HG03442 (cell line): ENCODE data around the gene ANKRD12.

Experiments
- ATAC-seq: cut with Tn5 transposase; IDR thresholded peaks from one replicate; pipeline ENCODE4 v1.9.1; 2021; ENCODE audit warnings: mild to moderate bottlenecking, moderate library complexity; ENCODE audit not compliant: unreplicated experiment

Gene ANKRD12

DNA sequence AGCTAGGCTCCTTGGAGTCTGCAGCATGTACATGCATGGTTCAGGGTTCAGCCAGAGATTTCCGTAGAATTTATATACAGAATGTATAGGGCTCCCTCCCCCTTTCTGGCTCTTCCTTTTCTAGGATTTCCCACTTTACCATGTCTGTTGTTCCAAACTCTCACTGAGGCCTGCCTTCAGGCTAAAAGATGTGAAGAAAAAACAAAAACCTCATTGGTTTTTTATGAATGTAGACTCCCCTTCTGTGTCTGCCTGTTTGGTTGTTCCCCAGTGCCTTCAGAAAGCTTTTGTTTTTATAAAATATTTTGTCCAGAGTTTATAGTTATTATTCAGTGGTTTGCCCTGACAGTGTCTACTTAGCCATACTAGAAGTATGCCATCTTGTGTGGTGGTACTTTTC lies 30.5 kb upstream of the ANKRD12 start:
- no peak for ATAC-seq

DNA sequence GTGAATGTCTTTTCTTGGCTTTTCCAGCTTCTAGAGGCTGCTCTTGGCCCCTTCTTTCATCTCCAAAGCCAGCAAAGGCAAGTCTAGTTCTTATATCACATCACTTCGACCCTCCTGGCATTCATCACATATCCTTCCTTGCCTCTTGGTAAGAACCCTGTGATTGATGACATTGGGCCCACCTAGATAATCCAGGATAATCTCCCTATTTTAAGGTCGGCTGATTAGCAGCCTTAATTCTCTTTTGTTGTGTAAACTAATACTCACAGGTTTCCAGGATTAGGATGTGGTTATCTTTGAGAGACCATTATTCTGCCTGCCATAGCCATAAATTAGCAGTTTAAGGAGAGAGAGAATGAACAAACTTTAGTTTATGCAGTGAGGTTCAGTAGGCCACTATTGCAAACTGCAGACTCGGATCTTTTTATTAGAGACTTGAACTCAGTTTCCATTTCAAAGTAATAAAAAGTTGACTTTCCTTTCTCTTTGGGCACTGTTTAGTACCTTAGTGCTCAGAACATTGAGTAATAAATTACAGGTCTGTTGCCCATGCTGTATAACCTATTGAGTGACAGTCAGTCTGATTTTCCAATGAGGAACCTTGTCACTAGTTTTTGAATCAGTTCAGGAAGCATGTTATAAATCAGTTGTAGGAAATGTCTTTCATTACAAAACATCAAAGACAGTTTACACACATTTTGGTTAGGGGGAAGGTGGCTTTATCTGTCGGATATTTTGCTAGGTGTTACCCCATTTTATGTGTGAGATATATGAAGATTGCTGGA lies 29.6 kb upstream of the ANKRD12 start:
- ATAC-seq, result no peak

DNA sequence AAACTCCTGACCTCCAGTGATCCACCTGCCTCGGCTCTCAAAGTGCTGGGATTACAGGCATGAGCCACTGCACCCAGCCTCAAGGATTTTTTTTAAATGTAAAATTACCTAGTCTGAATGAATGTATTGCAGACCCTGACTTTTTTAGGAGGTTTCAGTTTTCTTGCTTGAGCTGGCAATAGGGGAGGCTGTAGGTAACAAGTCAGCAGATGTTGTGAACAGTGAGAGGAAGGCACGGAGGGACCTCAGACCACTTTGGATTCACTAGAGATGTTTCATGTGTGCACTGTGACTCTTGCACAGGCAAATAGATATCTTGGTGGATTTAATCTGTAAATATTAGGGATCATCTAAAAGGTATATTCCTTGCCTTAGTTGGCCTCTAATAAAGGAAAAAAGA lies 27.7 kb upstream of the ANKRD12 start:
- no peak for ATAC-seq

DNA sequence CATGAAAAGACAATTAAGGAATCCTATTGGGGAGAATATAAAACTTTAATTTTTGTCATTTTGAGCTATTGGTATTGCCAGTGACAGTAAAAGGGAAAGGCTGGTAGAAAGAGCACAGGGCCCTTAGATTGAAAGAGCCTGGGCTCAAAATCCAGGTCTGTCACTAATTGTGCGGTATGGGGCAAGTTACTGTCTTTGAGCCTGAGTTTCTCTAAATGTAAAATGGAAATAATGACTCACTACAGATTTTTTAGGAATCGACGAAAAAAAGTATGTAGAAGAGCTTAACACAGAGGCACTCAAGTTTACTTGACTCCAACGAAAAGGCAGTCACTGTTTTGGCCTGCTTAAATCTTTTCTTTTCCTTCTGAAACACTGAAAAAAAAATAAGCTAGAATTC lies 27.1 kb upstream of the ANKRD12 start:
- no peak for ATAC-seq

DNA sequence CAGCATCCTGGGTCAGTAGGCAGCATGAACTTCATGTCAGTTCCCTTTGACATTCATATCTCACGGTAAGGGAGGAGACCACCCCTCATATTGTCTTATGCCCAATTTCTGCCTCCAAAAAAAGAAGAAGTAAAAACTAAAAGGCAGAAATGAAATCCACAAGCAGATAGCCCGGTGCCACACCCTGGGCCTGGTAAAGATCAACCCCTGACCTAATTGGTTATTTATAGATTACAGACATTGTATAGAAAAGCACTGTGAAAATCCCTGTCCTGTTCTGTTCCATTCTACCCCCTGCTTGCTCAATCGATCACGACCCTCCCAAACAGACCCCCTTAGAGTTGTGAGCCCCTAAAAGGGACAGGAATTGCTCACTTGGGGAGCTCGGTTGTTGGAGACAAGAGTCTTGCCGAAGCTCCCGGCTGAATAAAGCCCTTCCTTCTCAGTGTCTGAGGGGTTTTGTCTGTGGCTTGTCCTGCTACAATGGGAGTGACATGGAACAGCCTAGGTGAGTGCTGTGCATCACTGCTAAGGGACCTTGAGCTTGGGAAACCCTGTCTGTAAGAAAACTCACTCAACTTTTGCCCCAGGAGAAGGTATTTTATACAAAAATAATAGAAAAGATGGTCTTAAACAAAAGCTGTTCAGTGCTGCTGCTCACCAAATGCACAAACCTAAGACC lies 23.0 kb upstream of the ANKRD12 start:
- no peak for ATAC-seq

DNA sequence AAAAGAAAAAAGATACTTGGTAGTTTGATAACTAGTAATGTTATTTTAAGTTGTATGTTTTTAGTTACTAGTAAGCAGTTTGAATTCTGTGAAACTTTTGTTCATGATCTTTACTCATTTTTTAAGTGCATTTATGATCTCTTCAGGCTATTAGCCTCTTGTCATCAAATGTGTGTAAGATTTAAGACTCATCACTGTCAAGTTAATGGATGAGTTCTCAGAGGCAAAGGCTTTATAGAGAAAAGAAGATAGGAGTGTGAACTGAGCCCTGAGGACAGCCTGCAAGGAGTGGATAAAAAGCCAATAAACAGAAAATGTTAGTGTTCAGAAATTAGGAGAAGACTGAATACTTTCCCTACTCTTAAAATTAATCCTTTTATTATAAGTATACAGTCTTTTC lies 20.6 kb upstream of the ANKRD12 start:
- no peak for ATAC-seq

DNA sequence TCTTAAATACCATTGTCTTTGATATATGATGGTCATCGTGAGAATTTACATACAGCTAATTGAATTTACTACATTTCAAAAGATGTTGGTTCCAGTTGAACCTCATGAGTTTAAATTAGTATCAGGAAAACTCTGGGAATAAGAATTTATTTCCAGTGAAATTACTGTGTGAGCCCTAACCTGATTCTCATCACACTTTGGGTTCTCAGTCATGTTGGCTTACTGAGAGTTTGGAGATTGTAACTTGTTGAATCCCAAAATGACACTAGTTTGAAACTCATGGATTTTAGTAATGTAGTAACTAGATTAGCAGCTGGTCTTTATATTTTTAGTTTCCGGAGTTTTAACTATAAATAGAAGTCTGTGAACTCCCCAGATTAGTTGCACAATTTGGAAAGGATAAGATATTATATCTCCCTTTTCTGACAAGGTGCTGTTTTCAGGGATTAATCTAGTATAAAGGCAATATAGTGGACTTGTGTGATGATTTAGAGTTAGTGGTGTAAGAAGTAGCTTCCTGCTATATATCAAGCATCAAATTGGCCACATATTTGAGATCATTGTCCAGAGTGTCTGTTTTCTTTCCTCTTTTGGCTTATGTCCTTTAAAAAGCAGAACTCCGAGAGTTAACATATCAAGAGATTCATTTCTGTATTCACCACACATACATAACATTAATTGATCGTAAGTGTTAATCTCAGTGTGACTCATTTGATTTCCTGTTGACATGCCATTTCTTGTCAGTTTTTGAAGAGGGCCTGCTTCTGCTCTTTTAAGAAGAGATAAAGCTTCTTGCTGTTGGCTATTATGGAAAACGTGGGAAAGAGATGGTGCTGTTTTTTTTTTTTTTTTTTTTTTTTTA lies 18.4 kb upstream of the ANKRD12 start:
- no peak for ATAC-seq

DNA sequence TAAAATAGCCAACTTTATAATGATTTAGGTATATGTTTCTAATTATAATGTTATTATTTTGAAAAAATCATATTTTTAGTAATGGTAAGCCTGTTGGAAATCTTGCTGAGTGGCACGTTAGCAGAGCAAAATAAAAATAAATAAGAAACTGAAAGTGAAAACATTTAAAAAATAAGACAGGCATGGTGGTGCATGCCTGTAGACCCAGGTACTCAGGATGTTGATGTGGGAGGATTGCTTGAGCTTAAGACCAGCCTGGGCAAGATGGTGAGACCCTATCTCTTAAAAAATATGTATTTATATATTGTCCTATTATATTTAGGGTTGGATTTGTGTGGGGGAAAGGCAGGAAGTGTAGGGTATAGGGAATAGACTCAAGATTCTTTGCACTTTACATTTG lies 15.8 kb upstream of the ANKRD12 start:
- no peak for ATAC-seq

DNA sequence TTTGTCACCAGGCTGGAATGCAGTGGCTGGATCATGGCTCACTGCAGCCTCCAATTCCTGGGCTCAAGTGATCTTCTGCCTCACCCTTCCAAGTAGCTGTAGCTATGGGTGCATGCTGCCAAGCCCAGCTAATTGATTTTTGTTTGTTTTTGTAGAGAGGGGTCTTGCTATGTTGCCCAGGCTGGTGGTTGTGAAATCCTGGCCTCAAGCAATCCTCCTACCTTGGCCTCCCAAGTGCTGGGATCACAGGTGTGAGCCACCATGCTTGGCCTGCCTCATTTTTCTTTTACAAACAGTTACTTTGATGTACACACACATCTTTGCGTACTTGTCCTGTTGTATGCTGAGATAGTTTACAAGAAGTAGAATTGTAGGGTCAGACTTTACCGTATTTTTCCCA lies 13.1 kb upstream of the ANKRD12 start:
- no peak for ATAC-seq

DNA sequence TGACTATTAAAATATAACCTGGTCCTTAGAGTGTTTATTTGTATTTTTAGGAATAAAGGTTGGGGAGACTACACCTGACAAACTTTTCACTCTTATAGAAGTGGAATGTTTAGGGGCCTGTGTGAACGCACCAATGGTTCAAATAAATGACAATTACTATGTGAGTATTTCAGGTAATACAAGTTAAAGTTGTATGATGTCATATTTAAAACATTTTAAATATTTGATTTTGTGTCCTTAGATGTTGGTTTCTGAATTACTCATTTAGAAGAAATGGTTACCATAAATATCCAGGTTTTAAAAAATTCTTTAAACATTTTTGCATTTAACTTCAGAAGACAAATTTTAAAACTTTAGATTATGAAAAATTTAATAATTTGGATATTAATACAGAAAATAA lies 11.8 kb upstream of the ANKRD12 start:
- no peak for ATAC-seq

DNA sequence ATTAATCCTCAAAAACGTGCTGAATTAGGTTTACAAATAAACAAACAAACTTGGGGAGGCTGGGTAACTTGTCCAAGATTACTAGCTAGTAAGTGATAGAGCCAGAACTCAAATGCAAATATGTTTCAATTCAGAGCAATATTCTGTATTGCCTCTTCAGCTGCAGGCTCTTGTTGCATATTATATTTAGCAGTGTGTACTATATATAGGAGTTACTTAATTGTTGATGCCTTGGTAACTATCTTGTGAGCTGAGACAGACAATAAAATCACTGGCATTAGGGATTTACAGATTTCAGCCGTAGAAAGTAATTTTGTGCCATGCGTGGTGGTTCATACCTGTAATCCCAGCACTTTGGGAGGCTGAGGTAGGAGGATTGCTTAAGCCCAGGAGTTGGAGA lies 10.2 kb upstream of the ANKRD12 start:
- ATAC-seq, result no peak

DNA sequence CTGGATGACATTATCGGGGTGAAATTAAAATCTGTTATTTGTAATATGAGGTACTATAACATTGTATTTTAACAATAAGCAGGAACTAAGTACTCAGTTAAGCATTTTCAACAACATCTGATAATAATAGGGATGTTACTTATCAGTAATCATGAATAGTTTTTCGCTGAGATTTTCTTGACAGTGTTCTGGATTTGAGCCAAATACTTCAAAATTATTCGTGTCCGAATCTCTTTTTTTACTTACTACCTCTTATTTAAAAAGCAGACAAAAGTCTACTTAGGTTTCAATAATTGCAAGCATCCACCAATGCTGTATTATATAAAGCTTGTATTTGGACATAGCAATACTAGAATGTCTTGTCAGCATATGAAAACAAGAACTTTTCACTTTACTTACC lies 6.4 kb upstream of the ANKRD12 start:
- ATAC-seq, result no peak

DNA sequence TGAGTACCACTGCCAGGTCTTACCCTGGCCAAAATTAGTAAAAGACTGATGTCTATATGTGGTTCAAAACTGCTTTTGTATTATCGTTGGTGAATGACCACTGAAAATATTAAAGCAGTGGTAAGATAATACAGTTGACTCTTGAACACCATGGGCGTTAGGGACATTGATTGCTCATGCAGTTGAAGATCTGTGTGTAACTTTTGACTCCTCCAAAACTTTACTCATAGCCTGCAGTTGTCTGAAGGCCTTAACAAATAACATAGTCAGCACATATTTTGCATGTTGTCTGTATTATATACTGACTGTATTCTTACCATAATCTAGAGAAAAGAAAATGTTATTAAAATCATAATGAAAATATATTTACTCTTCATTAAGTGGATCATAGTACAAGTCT lies 5.8 kb upstream of the ANKRD12 start:
- no peak for ATAC-seq

DNA sequence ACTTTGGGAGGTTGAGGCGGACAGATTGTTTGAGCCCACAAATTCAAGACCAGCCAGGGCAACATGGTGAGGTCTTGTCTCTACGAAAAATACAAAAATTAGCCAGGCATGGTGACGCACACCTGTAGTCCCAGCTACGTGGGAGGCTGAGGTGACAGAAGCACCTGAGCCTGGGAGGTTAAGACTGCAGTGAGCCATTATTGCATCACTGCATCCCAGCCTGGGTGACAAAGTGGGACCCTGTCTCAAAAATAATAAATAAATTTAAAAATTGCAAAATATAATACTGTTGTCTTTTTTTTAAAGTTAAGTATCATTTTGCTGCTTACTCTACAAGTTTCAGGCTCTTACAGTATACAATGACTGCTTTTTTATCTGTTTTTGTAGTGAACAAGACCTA lies 4.0 kb upstream of the ANKRD12 start:
- no peak for ATAC-seq

DNA sequence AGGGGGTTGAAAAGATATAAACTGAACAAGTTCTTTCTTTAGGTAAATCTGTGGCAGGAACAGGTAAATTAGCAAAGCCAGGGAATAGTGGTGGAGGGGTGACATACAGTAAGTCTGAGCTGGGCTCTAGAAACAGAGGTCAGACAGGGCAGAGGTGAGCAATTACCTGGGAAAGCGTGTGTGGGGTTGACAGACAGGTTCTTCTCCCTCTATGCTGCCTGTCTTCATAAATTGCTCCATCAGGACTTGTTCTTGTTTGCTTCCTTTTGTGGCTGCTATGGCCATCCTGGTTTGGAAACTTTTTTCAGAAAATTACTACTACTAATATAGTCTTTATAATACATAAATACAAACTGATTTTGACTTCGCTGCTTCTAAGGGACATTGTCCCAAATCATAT lies 3.4 kb upstream of the ANKRD12 start:
- no peak for ATAC-seq

DNA sequence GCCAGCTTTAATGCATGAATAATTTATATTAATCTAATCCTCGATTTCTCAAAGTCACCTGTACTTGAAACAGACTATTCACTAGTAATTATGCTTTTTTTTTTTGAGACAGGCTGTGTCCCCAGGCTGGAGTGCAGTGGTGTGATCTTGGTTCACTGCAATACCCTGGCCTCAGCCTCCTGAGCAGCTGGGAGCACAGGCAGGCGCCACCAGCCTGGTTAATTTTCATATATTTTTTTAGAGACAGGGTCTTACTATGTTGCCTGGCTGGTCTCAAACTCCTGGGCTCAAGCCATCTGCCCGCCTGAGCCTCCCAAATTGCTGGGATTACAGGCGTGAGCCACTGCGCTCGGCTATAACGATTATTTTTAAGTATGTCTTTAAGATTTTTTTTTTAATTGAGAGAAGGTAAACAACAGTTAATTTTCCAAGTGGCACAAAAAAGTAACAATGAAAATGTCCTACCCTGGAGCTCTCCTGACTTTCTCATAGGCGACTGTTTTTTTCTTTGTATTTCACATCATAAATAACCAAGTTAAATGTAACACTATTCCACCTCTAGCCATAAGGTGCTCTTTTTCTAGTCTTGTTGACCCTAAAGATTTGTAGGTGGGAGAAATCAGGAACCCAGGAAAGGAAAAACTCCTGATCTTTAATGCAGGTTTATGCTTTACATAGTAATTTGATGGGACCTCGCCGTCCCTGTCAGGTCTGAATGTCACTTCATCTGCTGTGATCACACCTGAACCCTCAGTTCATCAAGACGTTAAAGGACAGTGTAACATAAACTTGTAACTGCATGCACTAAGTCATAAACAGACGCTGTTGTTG lies 1.3 kb upstream of the ANKRD12 start:
- ATAC-seq, result no peak

DNA sequence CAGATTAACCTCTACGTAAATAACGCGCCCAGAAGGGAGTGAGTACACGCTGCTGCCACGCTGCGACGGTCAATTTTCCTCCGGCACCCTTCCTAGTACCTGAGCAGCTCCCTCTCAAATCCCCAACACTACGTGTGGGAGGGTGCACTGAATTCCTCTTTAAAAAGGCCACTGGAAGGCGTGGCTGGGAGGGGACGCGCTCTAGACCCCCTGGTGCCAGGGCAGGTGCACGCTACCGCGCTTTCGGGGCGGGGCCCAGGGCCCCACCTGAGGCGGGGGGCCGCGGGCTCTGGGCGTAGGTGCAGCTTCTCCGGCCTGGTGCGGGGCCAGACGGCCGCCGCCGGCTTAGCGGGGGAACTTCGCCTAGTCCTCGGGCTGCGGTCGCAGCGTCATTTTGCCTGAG lies 668 bp upstream of the ANKRD12 start:
- peak; percentile 15 for ATAC-seq

DNA sequence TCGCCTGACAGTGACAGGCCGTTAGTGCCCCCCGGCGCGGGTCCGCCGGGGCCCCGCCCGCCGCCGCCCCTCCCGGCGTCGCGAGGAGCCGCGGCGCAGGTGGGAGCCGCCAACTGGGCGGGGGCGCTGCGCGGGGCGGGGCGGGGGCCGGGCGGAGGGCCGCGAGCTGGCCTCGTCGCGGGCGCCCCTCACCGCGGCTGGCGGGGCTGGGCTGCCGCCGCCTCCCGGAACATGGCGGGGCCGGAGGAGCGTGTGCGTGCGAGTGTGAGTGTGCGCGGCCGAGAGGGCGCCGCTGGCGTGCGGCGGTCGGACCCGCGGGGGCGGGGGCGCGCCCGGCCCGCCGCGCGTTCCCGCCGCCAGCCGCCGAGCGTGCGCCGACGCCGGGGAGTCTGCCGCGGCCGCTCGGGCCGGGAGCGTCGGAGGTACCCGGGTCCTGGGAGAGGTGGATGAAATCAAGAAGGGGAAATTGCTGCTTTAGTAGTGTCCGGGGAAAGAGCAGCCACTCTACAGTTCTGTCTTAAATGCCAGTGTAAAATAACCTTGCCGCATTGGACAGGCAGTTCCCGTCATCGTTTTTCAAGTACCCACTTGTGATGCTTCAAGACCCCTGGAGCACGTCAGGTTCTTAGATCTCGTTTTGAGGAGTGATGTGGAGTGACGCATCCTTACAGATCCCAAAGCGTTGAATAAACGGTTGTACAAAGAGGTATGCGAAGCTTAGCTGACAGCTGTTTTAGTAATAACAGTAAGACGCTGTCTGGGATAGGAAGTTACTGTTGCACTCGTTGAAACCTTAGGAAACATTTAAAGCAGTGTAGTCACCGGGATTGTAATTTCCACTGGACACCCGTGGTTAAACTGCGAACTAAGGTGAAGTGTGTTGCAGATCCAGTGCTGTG lies 836 bp downstream of the ANKRD12 start:
- peak; percentile 34 for ATAC-seq

DNA sequence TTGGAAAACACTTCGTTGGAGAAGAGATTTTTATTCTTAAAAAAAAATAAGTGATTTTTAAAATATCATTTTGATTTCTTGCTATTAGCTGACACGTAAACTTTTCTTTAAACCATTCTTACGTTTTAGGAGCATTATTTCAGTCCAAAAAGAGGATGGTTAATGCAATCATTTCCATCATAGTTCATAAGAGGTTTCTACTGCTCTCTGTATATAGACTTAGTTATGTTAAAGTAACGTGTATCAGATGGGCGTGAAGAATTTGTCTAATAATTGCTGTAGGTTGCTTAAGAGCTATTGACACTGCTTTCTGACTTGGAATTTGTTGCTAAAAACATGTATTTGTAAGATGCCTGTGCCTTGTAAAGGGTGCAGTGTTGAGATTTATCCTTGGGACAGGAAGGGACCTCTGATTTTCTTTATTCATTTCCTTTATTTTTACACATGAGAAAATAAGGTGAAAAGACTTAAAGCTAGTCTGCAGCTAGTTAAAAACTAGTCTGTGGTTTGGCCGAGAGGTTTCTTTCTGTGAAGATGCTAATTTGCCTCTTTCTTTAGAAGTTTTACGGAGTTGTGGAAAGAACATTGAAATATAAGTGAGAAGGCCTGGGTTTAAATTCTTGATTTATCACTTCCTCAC lies 2.9 kb downstream of the ANKRD12 start:
- no peak for ATAC-seq
